Natural killer cell (primary cell): Measurements from ENCODE around the gene ANKRD62. TPM values are rescaled to one million over a fixed set of nuclear protein-coding genes. Genes with fewer than 3 reads are reported as not detected.
A peak's percentile ranks its signal among the peaks of the same experiment; 100 is the strongest.

ENCODE experiments used
- ATAC-seq, 3 donors: fragments of 150-1000 bp in 2 of 3; fragments of 200-7000 bp in 1 of 3; cut with Tn5 transposase; 1 replicate in 1 of 3; 2 replicates in 2 of 3; pipeline ENCODE4 v1.10.0; 2021; ENCODE audit warnings: mild to moderate bottlenecking in 2 of 3, moderate library complexity in 2 of 3
- DNase-seq, 2 donors: peaks; one replicate each; pipeline versions ENCODE4 v3.0.0 to v3.0.0-alpha.2; 2013 to 2021; ENCODE audit warnings: mixed read lengths in 1 of 2
- H3K27ac ChIP-seq: one replicate; pipeline ENCODE4 v1.5.1; 2013; ENCODE audit warnings: mild to moderate bottlenecking, low read length
- H3K27me3 ChIP-seq: one replicate; pipeline ENCODE4 v1.6.1; 2013; ENCODE audit warnings: low read length; ENCODE audit not compliant: control insufficient read depth, insufficient read depth
- H3K36me3 ChIP-seq: one replicate; pipeline ENCODE4 v1.6.1; 2013; ENCODE audit warnings: low read length; ENCODE audit not compliant: control insufficient read depth, insufficient read depth
- H3K4me1 ChIP-seq: one replicate; pipeline ENCODE4 v1.6.1; 2013; ENCODE audit warnings: low read length; ENCODE audit not compliant: control insufficient read depth, insufficient read depth
- H3K4me3 ChIP-seq: one replicate; pipeline ENCODE4 v1.5.1; 2013; ENCODE audit warnings: low read length
- H3K9me3 ChIP-seq: one replicate; pipeline ENCODE4 v1.6.1; 2013; ENCODE audit warnings: low read length; ENCODE audit not compliant: control insufficient read depth, insufficient read depth
- H3K27ac Mint-ChIP-seq, 2 donors: one replicate each; pipeline ENCODE4 v1.8.0; 2022; ENCODE audit warnings: mild to moderate bottlenecking in 2 of 2, mixed read lengths in 2 of 2, moderate library complexity in 1 of 2
- H3K27me3 Mint-ChIP-seq, 2 donors: one replicate each; pipeline ENCODE4 v1.8.0; 2022; ENCODE audit warnings: low read depth in 2 of 2, mixed read lengths in 2 of 2
- H3K36me3 Mint-ChIP-seq: one replicate; pipeline ENCODE4 v1.8.0; 2022; ENCODE audit warnings: mixed read lengths
- H3K4me1 Mint-ChIP-seq, 2 donors: one replicate each; pipeline ENCODE4 v1.8.0; 2022; ENCODE audit warnings: mixed read lengths in 2 of 2
- H3K4me3 Mint-ChIP-seq: one replicate; pipeline ENCODE4 v1.8.0; 2022; ENCODE audit warnings: mild to moderate bottlenecking, moderate library complexity, mixed read lengths
- H3K9me3 Mint-ChIP-seq, 2 donors: one replicate each; pipeline ENCODE4 v1.8.0; 2022; ENCODE audit warnings: mixed read lengths in 2 of 2
- CTCF ChIP-seq: fragments of 200-600 bp; IDR thresholded peaks from one replicate; pipeline ENCODE4 v1.8.0; 2022; ENCODE audit warnings: antibody characterized with exemption
- WGBS: methylation state at CpG from one replicate; pipeline ENCODE4 v1.1.7; 2013; ENCODE audit warnings: missing lambda C conversion rate; ENCODE audit not compliant: insufficient coverage; 5-methylcytosine and 5-hydroxymethylcytosine counted together
- intact Hi-C: fragments of 100-400 bp; cut with micrococcal nuclease; formaldehyde crosslinking; loops from one replicate; pipeline ENCODE4 v1.14.2; 2022
- total RNA-seq, 4 donors: library from RNA; stranded (reverse); fragments of 120-200 nt in 1 of 4; gene quantifications; one replicate each; pipeline versions ENCODE4 v1.2.3 to v1.2.4, GENCODE V29; 2013 to 2022

The ANKRD62 gene
- total RNA-seq, 3 donors from 2014 or later (not counting 1 experiment from before 2014, with no cell fraction given) = not detected

GRCh38 chr18:12062974-12063373 lies 30.7 kb upstream of the ANKRD62 start:
- Mint-ChIP-seq H3K4me3 (no peak overlapping the region), H3K36me3 (no peaks in the 10 kb centered on the region), H3K27ac (no peak overlapping the region), H3K9me3 (no peaks in the 10 kb centered on the region), H3K27me3 (no peaks in the 10 kb centered on the region), H3K4me1 (no peaks in the 10 kb centered on the region)
- ATAC-seq (no peak), DNase-seq (no peak)
- Histone ChIP-seq H3K4me3 (no peak overlapping the region), H3K27ac (no peak overlapping the region), H3K9me3 (no peaks in the 10 kb centered on the region), H3K4me1 (no peaks in the 10 kb centered on the region), H3K36me3 (no peaks in the 10 kb centered on the region), H3K27me3 (no peaks in the 10 kb centered on the region)
- intact Hi-C loops = no loop called here
- WGBS = 79% methylated on average over 4 of the region's 4 CpGs
- no peak for TF ChIP-seq CTCF

GRCh38 chr18:12064086-12064763 lies 29.4 kb upstream of the ANKRD62 start:
- DNase-seq = no peak
- WGBS = 77% methylated on average over 7 of the region's 7 CpGs
- no peaks in the 10 kb centered on the region for H3K9me3 Mint-ChIP-seq
- intact Hi-C loops = no loop called here
- Histone ChIP-seq H3K4me3 (no peak overlapping the region), H3K4me1 (no peaks in the 10 kb centered on the region), H3K27me3 (no peaks in the 10 kb centered on the region), H3K9me3 (no peaks in the 10 kb centered on the region), H3K27ac (no peak overlapping the region), H3K36me3 (no peaks in the 10 kb centered on the region)
- ATAC-seq = peak in 1 of 3 donors; percentile 33
- no peaks in the 10 kb centered on the region for H3K36me3 Mint-ChIP-seq
- no peak overlapping the region for H3K4me3 Mint-ChIP-seq
- TF ChIP-seq CTCF = no peak
- H3K27me3 Mint-ChIP-seq = no peaks in the 10 kb centered on the region
- H3K4me1 Mint-ChIP-seq = no peaks in the 10 kb centered on the region
- no peak overlapping the region for H3K27ac Mint-ChIP-seq

GRCh38 chr18:12065397-12065796 lies 28.2 kb upstream of the ANKRD62 start:
- no peaks in the 10 kb centered on the region for H3K9me3 ChIP-seq
- Mint-ChIP-seq H3K4me1 (no peaks in the 10 kb centered on the region), H3K27ac (no peak overlapping the region), H3K4me3 (no peak overlapping the region), H3K9me3 (no peaks in the 10 kb centered on the region), H3K36me3 (no peaks in the 10 kb centered on the region), H3K27me3 (no peaks in the 10 kb centered on the region)
- H3K4me3 ChIP-seq = no peak overlapping the region
- no peak for TF ChIP-seq CTCF
- intact Hi-C loops = no loop called here
- no peak for ATAC-seq
- H3K27me3 ChIP-seq = no peaks in the 10 kb centered on the region
- WGBS = 79% methylated on average over 5 of the region's 5 CpGs
- no peak for DNase-seq
- H3K4me1 ChIP-seq = no peaks in the 10 kb centered on the region
- H3K36me3 ChIP-seq = no peaks in the 10 kb centered on the region
- no peak overlapping the region for H3K27ac ChIP-seq

GRCh38 chr18:12066910-12067511 lies 26.6 kb upstream of the ANKRD62 start:
- Mint-ChIP-seq H3K4me3 (no peak overlapping the region), H3K27me3 (peaks cover 0 to 3% of the 10 kb centered on the region in 2 donors), H3K27ac (no peak overlapping the region), H3K36me3 (no peaks in the 10 kb centered on the region), H3K4me1 (no peaks in the 10 kb centered on the region), H3K9me3 (no peaks in the 10 kb centered on the region)
- H3K27me3 ChIP-seq = no peaks in the 10 kb centered on the region
- no peak for TF ChIP-seq CTCF
- no peaks in the 10 kb centered on the region for H3K36me3 ChIP-seq
- no peak overlapping the region for H3K27ac ChIP-seq
- intact Hi-C loops = no loop called here
- DNase-seq (no peak), ATAC-seq (no peak)
- H3K9me3 ChIP-seq = no peaks in the 10 kb centered on the region
- WGBS = 97% methylated on average over 47 of the region's 47 CpGs
- H3K4me1 ChIP-seq = no peaks in the 10 kb centered on the region
- H3K4me3 ChIP-seq = no peak overlapping the region
